Esophagus squamous epithelium (tissue), 4 donors: ENCODE measurements around the gene COL16A1.

Experiments used
- CTCF ChIP-seq, 6 experiments: fragments of 450-650 bp in 4 of 6; fragments of 200-600 bp in 2 of 6; sonication (generic) in 2 of 6; IDR thresholded peaks; one replicate each; pipeline ENCODE4 v1.5.1; 2016 to 2019; ENCODE audit warnings: antibody characterized with exemption in 6 of 6, mild to moderate bottlenecking in 4 of 6, moderate library complexity in 4 of 6
- POLR2A ChIP-seq, 4 donors: fragments of 450-650 bp; IDR thresholded peaks; one replicate each; pipeline ENCODE4 v1.6.1; 2017; ENCODE audit warnings: antibody characterized with exemption in 4 of 4, mild to moderate bottlenecking in 4 of 4, moderate library complexity in 3 of 4

GRCh38 chr1:31727195-31727594 lies 23.4 kb upstream of the COL16A1 start:
- no peak for TF ChIP-seq CTCF (IDR thresholded peaks at IDR 0.05)
- no peak for TF ChIP-seq POLR2A (IDR thresholded peaks at IDR 0.05)
